HepG2 (cell line): ENCODE measurements around the gene IZUMO4. TPM values are rescaled to one million over a fixed set of nuclear protein-coding genes. Genes with fewer than 3 reads are reported as not detected.

Experiments used
- CCDC6 ChIP-seq: sonication (generic); formaldehyde crosslinking; IDR thresholded peaks from 2 replicates; pipeline ENCODE4 v1.8.1; 2022; ENCODE audit warnings: mild to moderate bottlenecking, missing genetic modification reagents, moderate library complexity
- ESRRA ChIP-seq: sonication (generic); formaldehyde crosslinking; IDR thresholded peaks from 2 replicates; pipeline ENCODE4 v1.5.1; 2020; ENCODE audit warnings: mild to moderate bottlenecking, low read depth, missing genetic modification reagents
- EZH2 ChIP-seq: conservative IDR thresholded peaks from 2 replicates; pipeline ENCODE4 v1.6.1; 2012; ENCODE audit warnings: mild to moderate bottlenecking, low read depth, low read length, moderate library complexity
- GTF3A ChIP-seq: sonication (generic); formaldehyde crosslinking; conservative IDR thresholded peaks from 2 replicates; pipeline ENCODE4 v1.4.0; 2020; ENCODE audit warnings: mild to moderate bottlenecking, missing genetic modification reagents
- IRF2 ChIP-seq: IDR thresholded peaks from 2 replicates; pipeline ENCODE4 v1.6.1; 2018; ENCODE audit warnings: missing genetic modification reagents, missing compliant biosample characterization
- KLF11 ChIP-seq: IDR thresholded peaks from 2 replicates; pipeline ENCODE4 v1.6.1; 2016; ENCODE audit warnings: missing compliant biosample characterization
- MED13 ChIP-seq: sonication (generic); formaldehyde crosslinking; IDR thresholded peaks from 2 replicates; pipeline ENCODE4 v1.5.0; 2020; ENCODE audit warnings: missing genetic modification reagents
- NPAS2 ChIP-seq: sonication (generic); formaldehyde crosslinking; IDR thresholded peaks from 2 replicates; pipeline ENCODE4 v1.8.0; 2022; ENCODE audit warnings: mild to moderate bottlenecking, missing genetic modification reagents, borderline replicate concordance
- RBM22 ChIP-seq: fragments of 200-400 bp; formaldehyde crosslinking; optimal IDR thresholded peaks from 2 replicates; pipeline ENCODE3; 2017; ENCODE audit warnings: mild to moderate bottlenecking, low read length, moderate library complexity
- SP5 ChIP-seq: IDR thresholded peaks from 2 replicates; pipeline ENCODE4 v1.6.1; 2016; ENCODE audit warnings: low read depth, borderline replicate concordance
- YEATS4 ChIP-seq: sonication (generic); formaldehyde crosslinking; IDR thresholded peaks from 2 replicates; pipeline ENCODE4 v1.4.0; 2020; ENCODE audit warnings: missing genetic modification reagents, borderline replicate concordance
- ZNF430 ChIP-seq: sonication (generic); formaldehyde crosslinking; IDR thresholded peaks from 2 replicates; pipeline ENCODE4 v1.9.0; 2021; ENCODE audit warnings: mild to moderate bottlenecking, missing genetic modification reagents
- ZNF589 ChIP-seq: sonication (generic); formaldehyde crosslinking; conservative IDR thresholded peaks from 2 replicates; pipeline ENCODE4 v1.8.0; 2022; ENCODE audit warnings: mild to moderate bottlenecking, moderate library complexity, missing genetic modification reagents
- ZNF619 ChIP-seq: sonication (generic); formaldehyde crosslinking; IDR thresholded peaks from 2 replicates; pipeline ENCODE4 v1.4.0; 2020; ENCODE audit warnings: mild to moderate bottlenecking, missing genetic modification reagents
- ZNF709 ChIP-seq: sonication (generic); formaldehyde crosslinking; IDR thresholded peaks from 2 replicates; pipeline ENCODE4 v1.5.0; 2020; ENCODE audit warnings: mild to moderate bottlenecking, missing genetic modification reagents
- ZSCAN9 ChIP-seq: IDR thresholded peaks from 2 replicates; pipeline ENCODE4 v1.6.1; 2016; ENCODE audit warnings: borderline replicate concordance
- polyA plus RNA-seq, 8 experiments: library from polyadenylated mRNA; depleted of rRNA in 3 of 8; stranded (reverse) in 7 of 8; unstranded in 1 of 8; fragments of >200 nt; fragmentation: Illumina TruSeq in 4 of 8; extraction: Trizol in 4 of 8; gene quantifications; 2 replicates each; pipeline versions ENCODE4 v1.2.1 to v1.2.3, GENCODE V29; 2011 to 2016; ENCODE audit warnings: low read depth in 4 of 8, missing spikeins in 1 of 8, mixed read lengths in 1 of 8; ENCODE audit not compliant: insufficient read depth in 1 of 8
- total RNA-seq, 5 experiments: library from RNA; depleted of rRNA; stranded (reverse); fragments of >200 nt; fragmentation: Illumina TruSeq; extraction: Trizol; gene quantifications; 2 replicates each; pipeline ENCODE4 v1.2.3, GENCODE V29; 2016; ENCODE audit warnings: low read depth in 1 of 5
- TF ChIP-seq, protein P1 (sequence below), 2 experiments: IDR thresholded peaks; 2 replicates each; pipeline ENCODE4 v1.6.1; 2011 to 2012; ENCODE audit warnings: low read length in 2 of 2, borderline replicate concordance in 1 of 2, low read depth in 1 of 2, mild to moderate bottlenecking in 1 of 2, moderate library complexity in 1 of 2
- TF ChIP-seq, protein P2 (sequence below): sonication (generic); formaldehyde crosslinking; IDR thresholded peaks from 2 replicates; pipeline ENCODE4 v1.5.0; 2020; ENCODE audit warnings: mild to moderate bottlenecking, missing genetic modification reagents
- TF ChIP-seq, protein P3 (sequence below): sonication (generic); formaldehyde crosslinking; IDR thresholded peaks from 2 replicates; pipeline ENCODE4 v1.5.0; 2020; ENCODE audit warnings: mild to moderate bottlenecking, missing genetic modification reagents, borderline replicate concordance
- TF ChIP-seq, protein P4 (sequence below): sonication (generic); formaldehyde crosslinking; IDR thresholded peaks from 2 replicates; pipeline ENCODE4 v1.5.0; 2020; ENCODE audit warnings: missing genetic modification reagents
- TF ChIP-seq, protein P5 (sequence below): sonication (generic); formaldehyde crosslinking; IDR thresholded peaks from 2 replicates; pipeline ENCODE4 v1.5.1; 2020; ENCODE audit warnings: missing genetic modification reagents, mild to moderate bottlenecking, borderline replicate concordance

Gene IZUMO4
- total and polyA plus RNA-seq, 2 of the 13 experiments (the other 11 are each of a cell fraction or from before 2014, with no cell fraction given) = 0.77 to 3.9 TPM

DNA sequence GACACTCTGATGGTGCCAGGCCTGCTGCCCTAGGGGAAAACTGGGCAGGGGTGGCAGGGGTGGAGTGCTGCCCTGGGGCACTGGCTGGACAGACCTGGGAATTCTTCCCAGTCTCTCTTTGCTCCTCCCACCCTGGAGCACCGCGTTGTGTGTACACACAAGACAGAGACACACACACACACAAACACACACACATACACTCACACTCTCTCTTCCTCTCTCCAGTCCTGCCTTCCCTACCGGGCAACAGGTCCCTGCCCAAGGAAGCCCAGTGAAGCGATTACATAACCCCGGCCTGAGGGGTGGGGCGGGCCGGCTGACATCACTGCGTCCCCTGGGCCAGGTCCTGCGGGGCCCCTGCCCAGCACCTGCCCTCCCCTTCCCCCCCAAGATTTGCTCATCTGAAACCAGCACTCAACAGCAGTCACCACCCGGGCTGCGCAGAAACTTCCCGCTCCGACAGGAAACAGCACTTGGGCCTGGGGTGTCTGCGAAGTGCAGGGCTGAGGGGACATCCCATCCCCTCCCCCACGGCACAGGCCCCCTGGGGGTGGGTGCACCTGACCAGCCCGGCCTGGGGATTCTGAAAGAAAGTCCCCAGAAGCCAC, 46.9 kb upstream of the IZUMO4 start (continued):
- TF ChIP-seq, protein P1, sequence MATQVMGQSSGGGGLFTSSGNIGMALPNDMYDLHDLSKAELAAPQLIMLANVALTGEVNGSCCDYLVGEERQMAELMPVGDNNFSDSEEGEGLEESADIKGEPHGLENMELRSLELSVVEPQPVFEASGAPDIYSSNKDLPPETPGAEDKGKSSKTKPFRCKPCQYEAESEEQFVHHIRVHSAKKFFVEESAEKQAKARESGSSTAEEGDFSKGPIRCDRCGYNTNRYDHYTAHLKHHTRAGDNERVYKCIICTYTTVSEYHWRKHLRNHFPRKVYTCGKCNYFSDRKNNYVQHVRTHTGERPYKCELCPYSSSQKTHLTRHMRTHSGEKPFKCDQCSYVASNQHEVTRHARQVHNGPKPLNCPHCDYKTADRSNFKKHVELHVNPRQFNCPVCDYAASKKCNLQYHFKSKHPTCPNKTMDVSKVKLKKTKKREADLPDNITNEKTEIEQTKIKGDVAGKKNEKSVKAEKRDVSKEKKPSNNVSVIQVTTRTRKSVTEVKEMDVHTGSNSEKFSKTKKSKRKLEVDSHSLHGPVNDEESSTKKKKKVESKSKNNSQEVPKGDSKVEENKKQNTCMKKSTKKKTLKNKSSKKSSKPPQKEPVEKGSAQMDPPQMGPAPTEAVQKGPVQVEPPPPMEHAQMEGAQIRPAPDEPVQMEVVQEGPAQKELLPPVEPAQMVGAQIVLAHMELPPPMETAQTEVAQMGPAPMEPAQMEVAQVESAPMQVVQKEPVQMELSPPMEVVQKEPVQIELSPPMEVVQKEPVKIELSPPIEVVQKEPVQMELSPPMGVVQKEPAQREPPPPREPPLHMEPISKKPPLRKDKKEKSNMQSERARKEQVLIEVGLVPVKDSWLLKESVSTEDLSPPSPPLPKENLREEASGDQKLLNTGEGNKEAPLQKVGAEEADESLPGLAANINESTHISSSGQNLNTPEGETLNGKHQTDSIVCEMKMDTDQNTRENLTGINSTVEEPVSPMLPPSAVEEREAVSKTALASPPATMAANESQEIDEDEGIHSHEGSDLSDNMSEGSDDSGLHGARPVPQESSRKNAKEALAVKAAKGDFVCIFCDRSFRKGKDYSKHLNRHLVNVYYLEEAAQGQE (IDR thresholded peaks at IDR 0.05; ENCODE audit: borderline replicate concordance in 1 of 2, low read depth in 1 of 2, low read length in 2 of 2) = no peak
- peak; percentile 77 for TF ChIP-seq SP5 (CRISPR knock-in tag)
- TF ChIP-seq RBM22 = no peak
- TF ChIP-seq GTF3A (CRISPR knock-in tag) = no peak
- no peak for TF ChIP-seq ESRRA
- no peak for TF ChIP-seq NPAS2 (CRISPR knock-in tag)
- TF ChIP-seq CCDC6 (CRISPR knock-in tag) = no peak
- TF ChIP-seq, protein P2, sequence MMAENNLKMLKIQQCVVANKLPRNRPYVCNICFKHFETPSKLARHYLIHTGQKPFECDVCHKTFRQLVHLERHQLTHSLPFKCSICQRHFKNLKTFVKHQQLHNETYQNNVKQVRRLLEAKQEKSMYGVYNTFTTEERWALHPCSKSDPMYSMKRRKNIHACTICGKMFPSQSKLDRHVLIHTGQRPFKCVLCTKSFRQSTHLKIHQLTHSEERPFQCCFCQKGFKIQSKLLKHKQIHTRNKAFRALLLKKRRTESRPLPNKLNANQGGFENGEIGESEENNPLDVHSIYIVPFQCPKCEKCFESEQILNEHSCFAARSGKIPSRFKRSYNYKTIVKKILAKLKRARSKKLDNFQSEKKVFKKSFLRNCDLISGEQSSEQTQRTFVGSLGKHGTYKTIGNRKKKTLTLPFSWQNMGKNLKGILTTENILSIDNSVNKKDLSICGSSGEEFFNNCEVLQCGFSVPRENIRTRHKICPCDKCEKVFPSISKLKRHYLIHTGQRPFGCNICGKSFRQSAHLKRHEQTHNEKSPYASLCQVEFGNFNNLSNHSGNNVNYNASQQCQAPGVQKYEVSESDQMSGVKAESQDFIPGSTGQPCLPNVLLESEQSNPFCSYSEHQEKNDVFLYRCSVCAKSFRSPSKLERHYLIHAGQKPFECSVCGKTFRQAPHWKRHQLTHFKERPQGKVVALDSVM (CRISPR knock-in tag) = no peak
- peak; percentile 33; the same call in 1 of the 2 replicates for TF ChIP-seq ZSCAN9
- TF ChIP-seq IRF2 = no peak
- no peak for TF ChIP-seq ZNF619 (CRISPR knock-in tag)
- TF ChIP-seq, protein P3, sequence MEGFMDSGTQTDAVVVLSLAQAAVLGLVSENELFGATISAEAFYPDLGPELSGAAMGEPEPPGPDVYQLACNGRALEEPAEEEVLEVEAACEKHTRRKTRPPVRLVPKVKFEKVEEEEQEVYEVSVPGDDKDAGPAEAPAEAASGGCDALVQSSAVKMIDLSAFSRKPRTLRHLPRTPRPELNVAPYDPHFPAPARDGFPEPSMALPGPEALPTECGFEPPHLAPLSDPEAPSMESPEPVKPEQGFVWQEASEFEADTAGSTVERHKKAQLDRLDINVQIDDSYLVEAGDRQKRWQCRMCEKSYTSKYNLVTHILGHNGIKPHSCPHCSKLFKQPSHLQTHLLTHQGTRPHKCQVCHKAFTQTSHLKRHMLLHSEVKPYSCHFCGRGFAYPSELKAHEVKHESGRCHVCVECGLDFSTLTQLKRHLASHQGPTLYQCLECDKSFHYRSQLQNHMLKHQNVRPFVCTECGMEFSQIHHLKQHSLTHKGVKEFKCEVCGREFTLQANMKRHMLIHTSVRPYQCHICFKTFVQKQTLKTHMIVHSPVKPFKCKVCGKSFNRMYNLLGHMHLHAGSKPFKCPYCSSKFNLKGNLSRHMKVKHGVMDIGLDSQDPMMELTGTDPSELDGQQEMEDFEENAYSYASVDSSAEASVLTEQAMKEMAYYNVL (CRISPR knock-in tag) = no peak
- no peak for TF ChIP-seq MED13 (CRISPR knock-in tag)
- TF ChIP-seq ZNF709 (CRISPR knock-in tag) = no peak
- no peak for TF ChIP-seq ZNF430
- no peak for TF ChIP-seq ZNF589 (CRISPR knock-in tag)
- TF ChIP-seq YEATS4 (CRISPR knock-in tag) = no peak
- no peak for TF ChIP-seq KLF11 (CRISPR knock-in tag)
- TF ChIP-seq, protein P4, sequence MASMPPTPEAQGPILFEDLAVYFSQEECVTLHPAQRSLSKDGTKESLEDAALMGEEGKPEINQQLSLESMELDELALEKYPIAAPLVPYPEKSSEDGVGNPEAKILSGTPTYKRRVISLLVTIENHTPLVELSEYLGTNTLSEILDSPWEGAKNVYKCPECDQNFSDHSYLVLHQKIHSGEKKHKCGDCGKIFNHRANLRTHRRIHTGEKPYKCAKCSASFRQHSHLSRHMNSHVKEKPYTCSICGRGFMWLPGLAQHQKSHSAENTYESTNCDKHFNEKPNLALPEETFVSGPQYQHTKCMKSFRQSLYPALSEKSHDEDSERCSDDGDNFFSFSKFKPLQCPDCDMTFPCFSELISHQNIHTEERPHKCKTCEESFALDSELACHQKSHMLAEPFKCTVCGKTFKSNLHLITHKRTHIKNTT (CRISPR knock-in tag) = no peak
- TF ChIP-seq, protein P5, sequence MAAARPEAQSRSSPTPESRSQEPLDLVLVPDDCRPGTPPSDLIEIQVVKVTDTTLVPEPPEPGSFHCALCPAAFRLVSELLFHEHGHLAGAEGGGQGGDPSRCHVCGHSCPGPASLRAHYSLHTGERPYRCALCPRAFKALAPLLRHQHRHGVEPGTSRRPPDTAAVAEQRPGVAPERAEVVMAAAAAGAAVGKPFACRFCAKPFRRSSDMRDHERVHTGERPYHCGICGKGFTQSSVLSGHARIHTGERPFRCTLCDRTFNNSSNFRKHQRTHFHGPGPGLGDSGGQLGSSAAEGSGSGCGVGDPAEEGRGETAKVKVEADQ (CRISPR knock-in tag) = no peak
- TF ChIP-seq EZH2 = no peak
